Measurements from ENCODE around the gene CTXND1.
"Not testable (repeated sequence)": the region's sequence is repeated elsewhere in the genome, so short reads cannot be mapped to it uniquely, and the experiment has no call there.

Gene CTXND1

DNA sequence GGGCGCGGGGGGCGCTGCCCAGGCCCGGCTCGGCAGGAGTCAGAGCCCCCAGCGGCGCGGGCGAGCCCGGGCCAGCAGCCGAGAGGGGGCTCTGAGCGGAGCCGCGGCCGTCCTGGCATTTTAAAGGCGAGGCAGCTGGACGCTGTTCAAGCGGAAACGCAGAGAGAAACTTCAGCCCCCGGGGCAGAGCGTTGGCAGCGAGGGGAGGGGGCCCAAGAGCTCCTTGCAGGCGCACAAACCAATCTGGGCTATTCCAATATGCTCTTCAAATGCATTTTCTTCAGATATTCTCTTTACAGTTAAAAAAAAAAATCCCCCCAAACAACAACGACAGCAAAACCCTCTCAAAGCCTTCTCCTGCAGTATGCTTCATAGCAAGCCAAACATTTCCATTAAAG, at the start of gene CTXND1:
TSS of gene CTXND1 (minus strand) at position 93 of the 398 bp plus-strand sequence. CDS start 50,264 bp downstream, outside the sequence.
- no peak for DNase-seq (ENCODE audit: low read depth)

- DNase-seq (ENCODE audit: low read depth): no peak
These were observed 49.5 kb upstream of the CTXND1 start for GRCh38 chr15:80301472-80301871.

- DNase-seq (ENCODE audit: low read depth): not testable (repeated sequence)
These were observed 43.8 kb upstream of the CTXND1 start for GRCh38 chr15:80295777-80296176.

- DNase-seq (ENCODE audit: low read depth): no peak
These were observed 40.1 kb upstream of the CTXND1 start for GRCh38 chr15:80292079-80292478.

- not testable (repeated sequence) for DNase-seq (ENCODE audit: low read depth)
These were observed 38.9 kb upstream of the CTXND1 start for GRCh38 chr15:80290891-80291290.

DNA sequence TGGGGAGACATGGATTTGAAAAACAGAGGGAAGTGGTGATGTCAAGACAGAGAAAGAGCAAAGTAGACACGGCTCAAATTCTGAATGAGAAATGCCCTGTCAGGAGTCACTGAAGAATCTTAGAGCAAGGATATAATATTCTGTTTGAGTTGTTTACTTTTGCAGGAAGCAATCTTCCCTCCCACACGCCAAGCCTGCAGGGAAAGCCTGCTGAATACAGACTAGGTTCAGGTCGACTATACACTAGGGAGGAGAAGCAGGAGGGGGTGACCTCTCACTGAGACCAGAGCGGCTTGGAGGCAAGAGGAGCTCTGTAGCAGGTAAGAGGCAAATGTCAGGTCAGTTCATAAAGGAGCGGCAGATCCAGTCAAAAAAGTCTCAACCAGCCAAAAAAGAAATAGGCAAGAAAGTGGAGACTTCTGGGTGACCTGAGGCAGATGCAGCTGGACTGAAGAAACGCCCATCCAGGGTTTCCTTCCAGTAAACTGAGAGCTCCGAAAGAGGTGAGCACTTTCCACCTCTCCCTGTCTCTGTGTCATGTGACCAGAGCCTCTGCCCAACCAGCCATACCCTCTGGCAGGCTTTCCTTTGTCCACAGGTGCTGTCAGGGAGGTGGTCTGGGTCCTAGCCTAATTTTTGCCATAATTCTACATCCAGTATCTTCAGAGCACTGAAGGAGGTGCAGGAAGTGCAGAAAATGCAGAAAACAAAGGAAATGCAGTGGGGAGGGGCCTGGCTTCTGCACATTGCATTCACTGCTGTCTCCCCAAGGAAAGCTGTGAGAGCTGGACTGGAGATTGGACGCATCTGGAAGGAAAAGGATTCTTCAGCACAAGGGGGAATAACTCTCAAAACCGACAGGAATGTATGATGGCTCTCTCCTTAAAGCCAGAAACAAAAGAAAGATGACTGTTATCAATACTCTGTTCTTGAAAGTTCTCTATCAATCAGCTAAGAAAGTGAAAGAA, 37.8 kb upstream of the CTXND1 start:
- DNase-seq (ENCODE audit: low read depth): no peak

- DNase-seq (ENCODE audit: low read depth): no peak
These were observed 36.1 kb upstream of the CTXND1 start for GRCh38 chr15:80288131-80288530.

- DNase-seq (ENCODE audit: low read depth): no peak
These were observed 34.0 kb upstream of the CTXND1 start for GRCh38 chr15:80286055-80286454.

GRCh38 chr15:80285379-80285778, 33.4 kb upstream of the CTXND1 start:
- no peak for DNase-seq (ENCODE audit: low read depth)

- DNase-seq (ENCODE audit: low read depth): no peak
These were observed 31.5 kb upstream of the CTXND1 start for GRCh38 chr15:80283531-80283930.

DNA sequence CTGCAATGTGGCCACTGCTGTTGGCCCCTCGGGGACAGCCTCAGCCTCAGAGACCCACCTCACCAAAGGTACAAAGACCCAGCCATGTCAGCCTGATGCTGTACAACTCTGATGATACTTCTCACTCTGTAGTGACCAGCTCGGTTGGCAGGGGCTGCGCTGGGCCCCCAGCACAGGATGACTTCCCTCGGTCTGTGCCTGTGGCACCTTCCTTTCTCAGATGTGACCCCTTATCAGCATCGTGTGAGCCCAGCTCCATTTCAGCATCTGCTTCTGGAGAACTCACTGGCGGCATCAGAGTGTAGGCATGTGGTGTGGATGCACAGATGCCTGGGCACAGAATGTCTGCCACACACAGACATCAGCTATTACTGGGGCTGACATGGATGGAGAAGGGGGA, 25.1 kb upstream of the CTXND1 start:
- DNase-seq (ENCODE audit: low read depth): no peak

DNA sequence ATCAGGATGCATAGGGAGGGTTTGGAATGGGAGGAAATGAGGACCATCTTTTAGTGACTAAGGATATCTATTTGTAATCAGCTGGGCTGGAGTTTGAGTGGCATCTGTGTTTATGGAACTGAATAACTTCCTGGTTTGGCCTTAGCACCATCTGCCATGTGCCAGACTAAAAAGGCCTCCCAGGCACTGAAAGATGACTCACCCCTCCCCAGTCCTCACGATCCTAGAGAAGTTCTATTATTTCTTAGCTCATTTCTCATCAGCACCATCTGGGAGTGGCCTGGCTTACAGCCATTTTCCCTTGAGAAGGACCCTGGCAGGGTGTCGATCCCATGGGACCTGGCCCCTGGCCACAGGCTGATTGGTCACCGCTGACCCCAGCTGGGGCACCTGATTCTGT, 23.9 kb upstream of the CTXND1 start:
- DNase-seq (ENCODE audit: low read depth): no peak

DNA sequence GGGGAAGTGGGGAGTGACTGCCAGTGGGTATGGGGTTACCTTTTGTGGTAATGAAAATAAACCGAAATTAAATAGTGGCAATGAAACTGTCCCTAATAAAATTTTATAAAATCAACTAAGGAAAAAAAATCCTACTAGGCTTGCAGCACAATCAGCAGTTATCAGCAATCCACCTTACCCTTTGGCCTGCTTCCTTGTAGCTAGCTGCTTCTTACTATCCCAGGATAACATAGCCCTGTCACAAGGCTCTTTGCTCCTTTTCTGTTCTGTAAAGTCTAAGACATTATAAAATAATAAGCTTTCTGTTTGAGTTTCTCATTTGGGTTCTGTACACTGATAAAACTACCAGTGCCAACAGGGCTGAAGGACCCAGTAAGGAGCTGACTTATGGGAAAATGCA, 23.0 kb upstream of the CTXND1 start:
- no peak for DNase-seq (ENCODE audit: low read depth)

- no peak for DNase-seq (ENCODE audit: low read depth)
These were observed 22.5 kb upstream of the CTXND1 start for GRCh38 chr15:80274554-80274953.

DNA sequence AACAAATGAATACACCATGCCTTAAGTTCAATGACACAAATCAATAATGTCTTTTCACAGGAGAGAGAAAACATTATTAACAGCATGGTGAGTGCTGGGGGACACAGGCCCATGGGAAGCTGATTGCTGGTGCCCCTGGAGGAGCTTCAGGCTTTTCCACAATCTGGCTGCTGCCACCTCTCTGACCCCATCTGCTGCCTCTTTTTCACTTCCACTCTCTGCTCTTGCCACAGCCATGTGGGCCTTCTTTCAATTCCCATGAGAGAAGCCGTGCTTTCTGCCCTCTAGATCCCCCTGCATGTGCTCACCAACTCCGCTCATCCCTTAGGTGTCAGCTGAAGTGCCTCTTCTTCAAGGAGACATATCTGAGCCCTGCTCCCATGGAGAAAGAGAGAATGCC, 21.0 kb upstream of the CTXND1 start:
- DNase-seq (ENCODE audit: low read depth): no peak

DNA sequence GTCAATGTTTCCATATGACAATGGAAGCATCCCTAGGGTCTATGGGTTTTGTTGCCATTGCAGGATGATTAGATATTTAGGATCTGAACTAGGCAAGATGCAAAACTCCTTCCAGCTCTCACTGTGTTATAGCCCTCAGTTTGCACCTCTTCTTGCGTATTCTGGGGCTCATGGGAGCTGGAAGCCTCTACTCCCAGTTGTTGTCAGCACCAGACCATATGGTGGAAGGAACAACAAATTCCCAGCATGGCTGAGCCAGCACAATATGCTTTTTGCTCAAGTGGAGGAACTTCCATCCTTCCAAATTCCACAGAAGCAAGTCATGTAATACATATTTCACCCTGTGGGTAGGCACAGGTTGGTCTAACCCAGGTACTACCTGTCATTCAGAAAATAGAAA, 18.5 kb upstream of the CTXND1 start:
- DNase-seq (ENCODE audit: low read depth): no peak

GRCh38 chr15:80268101-80268500, 16.1 kb upstream of the CTXND1 start:
- no peak for DNase-seq (ENCODE audit: low read depth)

DNA sequence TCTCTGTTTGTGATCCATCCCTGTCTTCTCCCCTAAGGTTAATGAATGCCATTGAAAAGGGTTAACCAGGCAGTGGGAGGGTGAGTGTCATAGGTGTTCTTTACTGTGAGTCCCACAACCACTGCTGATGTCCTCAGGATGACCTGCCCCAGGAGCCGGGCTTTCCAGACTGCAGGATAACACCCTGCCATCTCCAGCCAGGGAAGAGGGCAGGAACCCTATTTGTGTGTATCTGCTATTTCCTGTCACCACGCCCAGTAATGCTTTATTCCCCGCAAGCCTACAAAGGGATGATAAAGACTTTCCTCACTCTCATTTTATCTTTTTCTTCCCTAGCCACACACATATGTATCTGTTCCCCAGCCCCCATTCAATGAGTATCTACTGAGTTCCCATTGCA, 15.6 kb upstream of the CTXND1 start:
- DNase-seq (ENCODE audit: low read depth): no peak

DNA sequence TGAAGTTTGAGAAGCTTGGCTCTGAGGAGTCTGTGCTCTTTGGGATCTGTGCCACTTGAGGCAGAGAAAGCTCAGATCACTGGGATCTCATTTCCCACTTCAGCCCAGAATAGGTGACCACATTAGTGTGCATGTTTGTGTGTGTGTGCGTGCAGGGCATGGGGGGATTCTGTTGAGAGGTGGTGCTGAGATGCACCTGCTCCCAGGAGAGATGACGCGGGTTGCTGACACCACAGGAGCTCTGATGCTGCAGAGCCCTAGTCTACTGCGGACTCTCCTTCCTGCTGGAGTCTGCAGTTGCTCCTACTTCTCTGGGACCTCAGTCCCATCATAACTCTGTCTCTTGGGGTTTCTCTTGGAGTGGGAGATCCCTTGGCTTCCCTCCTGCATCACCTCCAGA, 14.7 kb upstream of the CTXND1 start:
- DNase-seq (ENCODE audit: low read depth): no peak

- DNase-seq (ENCODE audit: low read depth): no peak
These were observed 14.1 kb upstream of the CTXND1 start for GRCh38 chr15:80266113-80266512.

- DNase-seq (ENCODE audit: low read depth): no peak
These were observed 13.0 kb upstream of the CTXND1 start for GRCh38 chr15:80265021-80265420.

DNA sequence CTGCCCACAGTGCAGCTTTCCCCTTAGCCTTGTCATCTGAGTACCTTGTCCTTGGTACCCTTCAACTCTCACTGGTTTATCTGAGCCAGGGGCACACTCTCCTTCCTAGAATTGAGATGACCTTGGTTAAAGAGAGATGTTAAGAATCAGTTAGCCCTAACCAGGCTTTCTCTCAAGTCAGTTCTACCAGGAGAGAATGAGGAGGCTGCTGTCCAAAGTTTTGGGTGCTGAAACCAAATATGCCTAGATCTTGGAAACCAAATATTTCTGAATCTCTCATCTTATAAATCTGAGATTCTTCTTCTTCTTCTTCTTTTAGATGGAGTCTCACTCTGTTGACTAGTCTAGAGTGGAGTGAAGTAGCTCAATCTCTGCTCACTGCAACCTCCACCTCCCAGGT, 12.0 kb upstream of the CTXND1 start:
- DNase-seq (ENCODE audit: low read depth): no peak

DNA sequence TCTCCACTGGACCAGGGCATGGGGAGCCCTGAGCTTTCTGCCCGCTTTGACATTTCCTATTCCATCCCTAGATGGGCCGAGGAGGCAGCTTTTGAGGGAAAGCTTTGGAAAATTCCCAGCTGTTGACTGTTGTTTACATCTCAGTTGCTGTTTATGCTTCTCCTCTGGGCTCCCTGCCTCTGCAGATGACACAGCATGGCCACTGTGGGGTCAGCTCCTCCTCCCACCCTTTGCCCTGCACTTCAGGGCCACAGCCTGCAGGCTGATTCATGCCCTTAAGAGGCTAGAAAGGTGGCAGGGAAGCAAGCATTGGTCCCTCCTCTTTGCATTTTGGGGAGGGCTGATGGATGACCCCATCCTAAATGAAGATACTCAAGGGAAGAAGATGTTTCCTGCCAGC, 8.5 kb upstream of the CTXND1 start:
- DNase-seq (ENCODE audit: low read depth): no peak

DNA sequence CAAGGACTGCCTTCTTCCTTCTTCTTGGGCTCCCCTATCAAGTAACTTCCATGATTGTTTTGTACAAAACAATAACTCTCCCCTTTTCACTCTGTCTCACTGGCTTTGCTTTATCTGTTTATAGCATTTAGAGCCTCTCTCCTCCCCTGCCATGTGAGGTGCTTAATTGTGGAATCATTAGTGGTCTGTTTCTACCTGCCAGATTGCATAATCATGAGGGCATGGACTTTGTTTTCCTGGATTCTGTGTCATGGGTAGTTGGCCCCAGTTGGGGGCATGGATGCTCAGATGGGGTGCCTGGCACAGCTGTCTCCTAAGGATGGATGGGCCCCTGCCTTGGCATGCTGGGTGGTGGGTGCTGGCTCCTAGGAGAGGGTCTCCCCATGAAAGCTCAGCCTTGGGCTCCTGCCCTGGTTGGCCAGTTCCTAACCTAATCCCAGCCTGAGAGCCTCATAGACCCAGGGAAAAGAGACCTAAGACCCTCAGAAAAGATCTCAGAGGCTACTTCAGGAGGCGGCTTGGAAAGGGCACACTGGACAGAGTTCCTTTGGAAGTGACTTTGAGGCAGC, 8.0 kb upstream of the CTXND1 start:
- no peak for DNase-seq (ENCODE audit: low read depth)
